ENCODE data around the gene BDKRB2. TPM values are rescaled to one million over a fixed set of nuclear protein-coding genes. Genes with fewer than 3 reads are reported as not detected.

BDKRB2 gene
- total RNA-seq, 1 experiment from 2014 or later, result 0.28 TPM

- H3K4me1 ChIP-seq (replicated peaks; ENCODE audit: insufficient read depth), result peaks cover 30% of the 10 kb centered on the region
- no peak for TF ChIP-seq EZH2 (IDR thresholded peaks at IDR 0.05; ENCODE audit: low read depth)
- no peak for TF ChIP-seq CTCF (conservative IDR thresholded peaks at IDR 0.05)
- H3K79me2 ChIP-seq (ENCODE audit: low read depth), result no peaks in the 10 kb centered on the region
- H3K27me3 ChIP-seq (ENCODE audit: insufficient read depth, low read depth), result no peaks in the 10 kb centered on the region
- peak in 1 of 2 experiments; percentile 55 for DNase-seq
- H3K4me2 ChIP-seq, result no peak overlapping the region
- no peak overlapping the region for H2AFZ ChIP-seq
- CTCF ChIA-PET, result no interaction called here
- no peaks in the 10 kb centered on the region for H3K9me3 ChIP-seq (ENCODE audit: insufficient read depth, low read depth)
- BruUV-seq (replicated peaks), result no TSS peak
- H3F3A ChIP-seq (ENCODE audit: insufficient read depth, low read depth), result peaks cover 17% of the 10 kb centered on the region; the same call in 1 of the 2 replicates
- no peaks in the 10 kb centered on the region for H3K36me3 ChIP-seq (ENCODE audit: low read depth)
- H3K9me2 ChIP-seq (ENCODE audit: insufficient read depth), result no peaks in the 10 kb centered on the region
- intact Hi-C loops (cut with micrococcal nuclease; ENCODE audit: unreplicated experiment), result no loop called here
- H3K27ac ChIP-seq, result no peak overlapping the region
- no peak overlapping the region for H3K4me3 ChIP-seq
- no peaks in the 10 kb centered on the region for H4K20me1 ChIP-seq (ENCODE audit: insufficient read depth)
- POLR2A ChIA-PET (ENCODE audit: unreplicated experiment), result no interaction called here
Observed at GRCh38 chr14:96260341-96260821, 55.7 kb downstream of the BDKRB2 start.

DNA sequence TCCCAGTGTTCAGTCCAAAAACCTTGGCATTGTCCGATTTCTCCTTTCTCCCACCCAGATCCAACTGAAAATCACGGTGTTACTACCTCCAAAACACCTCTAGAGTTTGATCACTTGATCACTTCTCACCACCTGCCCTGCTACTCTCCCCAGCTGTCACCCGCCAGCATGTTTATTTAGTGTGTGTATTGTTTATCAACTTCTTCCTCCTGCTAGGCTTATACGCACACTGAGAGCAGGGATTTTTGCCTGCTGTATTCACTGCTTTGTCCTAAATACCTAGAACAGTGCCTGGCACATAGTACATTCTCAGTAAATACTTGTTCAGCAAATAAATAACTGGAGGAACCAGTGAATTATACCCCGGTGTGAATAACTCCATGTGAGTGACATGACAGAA is 56.4 kb downstream of the BDKRB2 start:
- no peak overlapping the region for H3K4me3 ChIP-seq
- H3K27ac ChIP-seq, result no peak overlapping the region
- POLR2A ChIA-PET (ENCODE audit: unreplicated experiment), result no interaction called here
- CTCF ChIA-PET, result no interaction called here
- no peaks in the 10 kb centered on the region for H3K36me3 ChIP-seq (ENCODE audit: low read depth)
- no peaks in the 10 kb centered on the region for H3K79me2 ChIP-seq (ENCODE audit: low read depth)
- H3K9me2 ChIP-seq (ENCODE audit: insufficient read depth), result no peaks in the 10 kb centered on the region
- no TSS peak for BruUV-seq (replicated peaks)
- no peak for TF ChIP-seq CTCF (conservative IDR thresholded peaks at IDR 0.05)
- TF ChIP-seq EZH2 (IDR thresholded peaks at IDR 0.05; ENCODE audit: low read depth), result no peak
- peaks cover 29% of the 10 kb centered on the region for H3K4me1 ChIP-seq (replicated peaks; ENCODE audit: insufficient read depth)
- no peak overlapping the region for H3K4me2 ChIP-seq
- DNase-seq, result no peak
- intact Hi-C loops (cut with micrococcal nuclease; ENCODE audit: unreplicated experiment), result no loop called here
- peaks cover 17% of the 10 kb centered on the region; the same call in 1 of the 2 replicates for H3F3A ChIP-seq (ENCODE audit: insufficient read depth, low read depth)
- no peaks in the 10 kb centered on the region for H3K27me3 ChIP-seq (ENCODE audit: insufficient read depth, low read depth)
- H4K20me1 ChIP-seq (ENCODE audit: insufficient read depth), result no peaks in the 10 kb centered on the region
- no peaks in the 10 kb centered on the region for H3K9me3 ChIP-seq (ENCODE audit: insufficient read depth, low read depth)
- H2AFZ ChIP-seq, result no peak overlapping the region

GRCh38 chr14:96261772-96262655 is 57.4 kb downstream of the BDKRB2 start:
- TF ChIP-seq EZH2 (IDR thresholded peaks at IDR 0.05; ENCODE audit: low read depth) (no peak), CTCF (conservative IDR thresholded peaks at IDR 0.05) (no peak)
- intact Hi-C loops (cut with micrococcal nuclease; ENCODE audit: unreplicated experiment), result no loop called here
- Histone ChIP-seq H3K36me3 (ENCODE audit: low read depth) (no peaks in the 10 kb centered on the region), H3F3A (ENCODE audit: insufficient read depth, low read depth) (peaks cover 17% of the 10 kb centered on the region; the same call in 1 of the 2 replicates), H3K79me2 (ENCODE audit: low read depth) (no peaks in the 10 kb centered on the region), H2AFZ (no peak overlapping the region), H3K4me1 (replicated peaks; ENCODE audit: insufficient read depth) (peaks cover 31% of the 10 kb centered on the region), H3K27ac (no peak overlapping the region), H3K4me2 (no peak overlapping the region), H3K27me3 (ENCODE audit: insufficient read depth, low read depth) (no peaks in the 10 kb centered on the region), H3K9me3 (ENCODE audit: insufficient read depth, low read depth) (no peaks in the 10 kb centered on the region), H4K20me1 (ENCODE audit: insufficient read depth) (no peaks in the 10 kb centered on the region), H3K4me3 (no peak overlapping the region), H3K9me2 (ENCODE audit: insufficient read depth) (no peaks in the 10 kb centered on the region)
- POLR2A ChIA-PET (ENCODE audit: unreplicated experiment), result no interaction called here
- DNase-seq, result no peak
- CTCF ChIA-PET, result interaction anchor here (0.6 kb wide), 1 partner anchor 126 kb away, joined by 8 read pairs; no protein-coding TSS in a partner anchor
- no TSS peak for BruUV-seq (replicated peaks)

Data from PC-9 (cell line).